Measurements from ENCODE around the gene SOCS4.
"Not testable (repeated sequence)": the region's sequence is repeated elsewhere in the genome, so short reads cannot be mapped to it uniquely, and the experiment has no call there.

GRCh38 chr14:55024365-55024764 lies 2.7 kb upstream of the SOCS4 start:
- TF ChIP-seq POLR2A, CTCF (IDR thresholded peaks at IDR 0.05): not testable (repeated sequence)

Data from lower leg skin (tissue), 3 donors.